ENCODE data around the gene VWA5A. TPM values are rescaled to one million over a fixed set of nuclear protein-coding genes. Genes with fewer than 3 reads are reported as not detected.

VWA5A gene
- total and polyA plus RNA-seq, 2 of the 13 experiments (the other 11 are each of a cell fraction or from before 2014, with no cell fraction given) = 1.3 to 1.8 TPM

DNA sequence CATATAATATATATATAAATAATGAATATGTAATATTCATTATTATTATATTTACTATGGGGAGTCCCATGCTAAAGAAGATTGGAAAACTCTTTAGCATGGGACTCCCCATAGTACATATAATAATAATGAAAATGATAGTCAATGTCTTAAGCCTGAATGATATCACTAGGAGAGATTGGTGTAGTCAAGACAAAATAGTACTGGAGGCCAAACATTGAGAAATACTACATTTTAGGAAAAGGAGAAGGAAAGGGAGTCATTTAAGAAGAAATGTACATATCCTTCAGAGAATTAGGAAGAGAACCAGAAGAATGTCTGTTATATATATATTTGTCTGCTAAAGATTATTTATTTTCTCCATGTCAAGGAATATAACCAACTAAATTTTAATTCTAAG, 5.0 kb upstream of the VWA5A start:
- ChIA-PET CTCF (ENCODE audit: low intra/inter-chr PET ratio, low total read pairs) (no interaction called here), POLR2A (no interaction called here)
- no TSS peak for BruUV-seq (replicated peaks)
- no peak overlapping the region for H3K9ac ChIP-seq (ENCODE audit: insufficient read depth, low read depth, low read length)
- FAIRE-seq = no peak
- peaks cover 5% of the 10 kb centered on the region for H3K4me1 ChIP-seq (ENCODE audit: insufficient read depth, low read length)
- no peaks in the 10 kb centered on the region for H3K79me2 ChIP-seq (ENCODE audit: insufficient read depth, low read length)
- in situ Hi-C loops (cut with HindIII; ENCODE audit: extremely low pct_ligation_motif_present, low pct_unique_long_range_greater_than_20kb) = no loop called here
- no peaks in the 10 kb centered on the region for H3K36me3 ChIP-seq (replicated peaks in 1 of 2; ENCODE audit: control insufficient read depth in 1 of 2, insufficient read depth in 2 of 2, low read length in 2 of 2)
- no peak overlapping the region for H3K4me2 ChIP-seq (ENCODE audit: low read depth, low read length)
- no peak overlapping the region for H3K4me3 ChIP-seq (replicated peaks in 1 of 3; ENCODE audit: insufficient read depth in 1 of 3, low read depth in 2 of 3, low read length in 3 of 3)
- H2AFZ ChIP-seq (ENCODE audit: low read length) = no peak overlapping the region
- intact Hi-C loops (cut with micrococcal nuclease; ENCODE audit: unreplicated experiment) = no loop called here
- H3K27me3 ChIP-seq (ENCODE audit: control insufficient read depth in 1 of 2, insufficient read depth in 2 of 2, low read length in 2 of 2) = no peaks in the 10 kb centered on the region
- no peaks in the 10 kb centered on the region for H4K20me1 ChIP-seq (ENCODE audit: insufficient read depth, low read length)
- TF ChIP-seq, protein P1, sequence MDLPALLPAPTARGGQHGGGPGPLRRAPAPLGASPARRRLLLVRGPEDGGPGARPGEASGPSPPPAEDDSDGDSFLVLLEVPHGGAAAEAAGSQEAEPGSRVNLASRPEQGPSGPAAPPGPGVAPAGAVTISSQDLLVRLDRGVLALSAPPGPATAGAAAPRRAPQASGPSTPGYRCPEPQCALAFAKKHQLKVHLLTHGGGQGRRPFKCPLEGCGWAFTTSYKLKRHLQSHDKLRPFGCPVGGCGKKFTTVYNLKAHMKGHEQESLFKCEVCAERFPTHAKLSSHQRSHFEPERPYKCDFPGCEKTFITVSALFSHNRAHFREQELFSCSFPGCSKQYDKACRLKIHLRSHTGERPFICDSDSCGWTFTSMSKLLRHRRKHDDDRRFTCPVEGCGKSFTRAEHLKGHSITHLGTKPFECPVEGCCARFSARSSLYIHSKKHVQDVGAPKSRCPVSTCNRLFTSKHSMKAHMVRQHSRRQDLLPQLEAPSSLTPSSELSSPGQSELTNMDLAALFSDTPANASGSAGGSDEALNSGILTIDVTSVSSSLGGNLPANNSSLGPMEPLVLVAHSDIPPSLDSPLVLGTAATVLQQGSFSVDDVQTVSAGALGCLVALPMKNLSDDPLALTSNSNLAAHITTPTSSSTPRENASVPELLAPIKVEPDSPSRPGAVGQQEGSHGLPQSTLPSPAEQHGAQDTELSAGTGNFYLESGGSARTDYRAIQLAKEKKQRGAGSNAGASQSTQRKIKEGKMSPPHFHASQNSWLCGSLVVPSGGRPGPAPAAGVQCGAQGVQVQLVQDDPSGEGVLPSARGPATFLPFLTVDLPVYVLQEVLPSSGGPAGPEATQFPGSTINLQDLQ (CRISPR knock-in tag; IDR thresholded peaks at IDR 0.05) = no peak
- TF ChIP-seq MXI1 (IDR thresholded peaks at IDR 0.05; ENCODE audit: borderline replicate concordance, low read depth, low read length) (no peak), ZNF557 (CRISPR knock-in tag; IDR thresholded peaks at IDR 0.05) (no peak), ZNF709 (CRISPR knock-in tag; IDR thresholded peaks at IDR 0.05) (no peak), KDM3A (CRISPR knock-in tag; IDR thresholded peaks at IDR 0.05; ENCODE audit: low read depth) (no peak), ZBTB8A (CRISPR knock-in tag; IDR thresholded peaks at IDR 0.05; ENCODE audit: borderline replicate concordance, low read depth) (no peak), BRD4 (CRISPR knock-in tag; IDR thresholded peaks at IDR 0.05) (no peak), GABPB1 (CRISPR knock-in tag; IDR thresholded peaks at IDR 0.05) (no peak), ZIK1 (CRISPR knock-in tag; IDR thresholded peaks at IDR 0.05; ENCODE audit: borderline replicate concordance, low read depth) (no peak), ZNF343 (CRISPR knock-in tag; IDR thresholded peaks at IDR 0.05) (no peak), ZFP62 (CRISPR knock-in tag; IDR thresholded peaks at IDR 0.05) (no peak), GTF3A (CRISPR knock-in tag; conservative IDR thresholded peaks at IDR 0.05) (no peak), XRCC5 (optimal IDR thresholded peaks at IDR 0.05; ENCODE audit: low read length) (no peak), ZSCAN12 (CRISPR knock-in tag; IDR thresholded peaks at IDR 0.05) (no peak), ZNF235 (CRISPR knock-in tag; IDR thresholded peaks at IDR 0.05; ENCODE audit: borderline replicate concordance) (no peak), CEBPB (IDR thresholded peaks at IDR 0.05; ENCODE audit: borderline replicate concordance, low read depth, low read length) (no peak), NCOA5 (CRISPR knock-in tag; IDR thresholded peaks at IDR 0.05) (no peak)
- TF ChIP-seq, protein P2, sequence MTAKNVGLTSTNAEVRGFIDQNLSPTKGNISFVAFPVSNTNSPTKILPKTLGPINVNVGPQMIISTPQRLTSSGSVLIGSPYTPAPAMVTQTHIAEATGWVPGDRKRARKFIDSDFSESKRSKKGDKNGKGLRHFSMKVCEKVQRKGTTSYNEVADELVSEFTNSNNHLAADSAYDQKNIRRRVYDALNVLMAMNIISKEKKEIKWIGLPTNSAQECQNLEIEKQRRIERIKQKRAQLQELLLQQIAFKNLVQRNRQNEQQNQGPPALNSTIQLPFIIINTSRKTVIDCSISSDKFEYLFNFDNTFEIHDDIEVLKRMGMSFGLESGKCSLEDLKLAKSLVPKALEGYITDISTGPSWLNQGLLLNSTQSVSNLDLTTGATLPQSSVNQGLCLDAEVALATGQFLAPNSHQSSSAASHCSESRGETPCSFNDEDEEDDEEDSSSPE (CRISPR knock-in tag; IDR thresholded peaks at IDR 0.05) = no peak
- TF ChIP-seq, protein P3, sequence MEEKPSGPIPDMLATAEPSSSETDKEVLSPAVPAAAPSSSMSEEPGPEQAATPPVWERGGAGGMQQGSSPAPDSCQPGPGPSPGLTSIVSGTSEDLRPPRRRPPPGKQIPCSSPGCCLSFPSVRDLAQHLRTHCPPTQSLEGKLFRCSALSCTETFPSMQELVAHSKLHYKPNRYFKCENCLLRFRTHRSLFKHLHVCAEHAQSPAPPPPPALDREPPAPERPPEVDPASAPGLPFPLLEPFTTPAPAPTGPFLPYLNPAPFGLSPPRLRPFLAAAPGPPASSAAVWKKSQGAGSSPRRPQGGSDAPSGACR (CRISPR knock-in tag; IDR thresholded peaks at IDR 0.05) = no peak
- TF ChIP-seq, protein P4, sequence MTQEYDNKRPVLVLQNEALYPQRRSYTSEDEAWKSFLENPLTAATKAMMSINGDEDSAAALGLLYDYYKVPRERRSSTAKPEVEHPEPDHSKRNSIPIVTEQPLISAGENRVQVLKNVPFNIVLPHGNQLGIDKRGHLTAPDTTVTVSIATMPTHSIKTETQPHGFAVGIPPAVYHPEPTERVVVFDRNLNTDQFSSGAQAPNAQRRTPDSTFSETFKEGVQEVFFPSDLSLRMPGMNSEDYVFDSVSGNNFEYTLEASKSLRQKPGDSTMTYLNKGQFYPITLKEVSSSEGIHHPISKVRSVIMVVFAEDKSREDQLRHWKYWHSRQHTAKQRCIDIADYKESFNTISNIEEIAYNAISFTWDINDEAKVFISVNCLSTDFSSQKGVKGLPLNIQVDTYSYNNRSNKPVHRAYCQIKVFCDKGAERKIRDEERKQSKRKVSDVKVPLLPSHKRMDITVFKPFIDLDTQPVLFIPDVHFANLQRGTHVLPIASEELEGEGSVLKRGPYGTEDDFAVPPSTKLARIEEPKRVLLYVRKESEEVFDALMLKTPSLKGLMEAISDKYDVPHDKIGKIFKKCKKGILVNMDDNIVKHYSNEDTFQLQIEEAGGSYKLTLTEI (CRISPR knock-in tag; conservative IDR thresholded peaks at IDR 0.05) = no peak
- no peak for DNase-seq (ENCODE audit: low spot score)
- no peaks in the 10 kb centered on the region for H3K9me3 ChIP-seq (ENCODE audit: low read length)
- no peak for ATAC-seq
- H3K27ac ChIP-seq (ENCODE audit: extremely low read length, insufficient read depth, low read length) = no peak overlapping the region

Measured in HepG2 (cell line).